OCI-LY7 (cell line): Measurements from ENCODE around the gene PCNX2.

Experiments
- EZH2phosphoT487 ChIP-seq: fragments of 200-600 bp; sonication (generic); IDR thresholded peaks from 2 replicates; pipeline ENCODE4 v1.6.1; 2018; ENCODE audit warnings: low read depth, borderline replicate concordance, mild to moderate bottlenecking, mixed run types, antibody characterized with exemption, low read length, moderate library complexity, mixed read lengths
- TF ChIP-seq, protein P1 (sequence below): fragments of 200-600 bp; sonication (generic); conservative IDR thresholded peaks from 2 replicates; pipeline ENCODE4 v1.5.1; 2014; ENCODE audit warnings: mild to moderate bottlenecking, antibody characterized with exemption, low read length, moderate library complexity, mixed read lengths

DNA sequence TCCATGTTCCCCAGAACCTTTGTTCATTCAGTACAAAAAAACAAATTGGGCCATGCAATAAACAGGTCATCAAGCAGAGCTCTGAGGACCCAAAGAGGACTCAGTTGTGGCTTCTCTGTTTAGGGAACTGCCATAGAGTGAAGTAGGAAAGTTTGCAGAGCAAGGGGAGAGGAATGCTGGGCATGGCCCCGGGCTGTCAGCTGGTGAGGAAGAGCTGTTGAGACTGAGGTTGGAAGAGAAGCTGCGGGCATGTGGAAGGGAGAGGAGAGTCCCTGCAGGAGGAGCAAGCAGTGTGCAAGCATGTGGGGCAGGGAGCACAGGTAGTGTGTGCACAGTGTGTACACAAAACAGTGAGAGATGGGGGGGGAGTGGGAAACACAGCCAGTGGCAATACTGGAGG, 273.3 kb downstream of the PCNX2 start:
- TF ChIP-seq, protein P1, sequence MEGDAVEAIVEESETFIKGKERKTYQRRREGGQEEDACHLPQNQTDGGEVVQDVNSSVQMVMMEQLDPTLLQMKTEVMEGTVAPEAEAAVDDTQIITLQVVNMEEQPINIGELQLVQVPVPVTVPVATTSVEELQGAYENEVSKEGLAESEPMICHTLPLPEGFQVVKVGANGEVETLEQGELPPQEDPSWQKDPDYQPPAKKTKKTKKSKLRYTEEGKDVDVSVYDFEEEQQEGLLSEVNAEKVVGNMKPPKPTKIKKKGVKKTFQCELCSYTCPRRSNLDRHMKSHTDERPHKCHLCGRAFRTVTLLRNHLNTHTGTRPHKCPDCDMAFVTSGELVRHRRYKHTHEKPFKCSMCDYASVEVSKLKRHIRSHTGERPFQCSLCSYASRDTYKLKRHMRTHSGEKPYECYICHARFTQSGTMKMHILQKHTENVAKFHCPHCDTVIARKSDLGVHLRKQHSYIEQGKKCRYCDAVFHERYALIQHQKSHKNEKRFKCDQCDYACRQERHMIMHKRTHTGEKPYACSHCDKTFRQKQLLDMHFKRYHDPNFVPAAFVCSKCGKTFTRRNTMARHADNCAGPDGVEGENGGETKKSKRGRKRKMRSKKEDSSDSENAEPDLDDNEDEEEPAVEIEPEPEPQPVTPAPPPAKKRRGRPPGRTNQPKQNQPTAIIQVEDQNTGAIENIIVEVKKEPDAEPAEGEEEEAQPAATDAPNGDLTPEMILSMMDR, result no peak
- no peak for TF ChIP-seq EZH2phosphoT487
